ENCODE data around the gene KNCN. TPM values are rescaled to one million over a fixed set of nuclear protein-coding genes. Genes with fewer than 3 reads are reported as not detected.

The KNCN gene
- total RNA-seq, 1 experiment from 2014 or later = not detected

DNA sequence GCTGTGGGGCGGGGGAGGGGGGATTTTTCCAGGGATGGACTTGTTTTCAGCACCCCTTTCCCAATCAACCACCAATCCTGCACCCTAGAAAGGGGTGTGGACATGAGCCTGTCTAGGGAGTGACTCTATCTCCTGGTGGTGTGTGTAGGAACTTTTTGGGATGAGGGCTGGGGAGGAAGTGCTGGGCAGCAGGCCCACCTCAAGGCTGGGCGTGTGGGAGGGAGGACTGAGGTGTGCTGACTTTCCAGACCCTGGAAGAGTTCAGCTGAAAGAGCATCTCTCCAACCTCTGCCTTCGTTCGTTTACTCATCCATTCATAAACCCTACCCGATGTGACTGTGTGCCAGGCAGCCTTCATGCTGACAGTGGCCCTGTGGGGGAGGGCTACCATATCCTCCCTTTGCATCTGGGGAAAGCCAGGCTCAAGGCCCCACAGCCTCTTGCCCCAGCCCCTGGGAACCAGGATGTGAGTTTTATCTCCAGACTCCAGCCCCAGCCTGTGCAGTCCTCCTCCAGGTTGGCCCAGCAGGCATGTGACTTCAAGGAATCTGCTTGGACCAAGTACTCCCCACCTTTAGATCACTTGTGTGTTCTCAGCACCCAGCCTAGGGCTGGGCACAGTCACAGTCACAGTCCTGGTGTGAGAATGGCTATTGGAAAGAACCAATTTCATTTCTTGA, 6.7 kb downstream of the KNCN start:
- H3K27me3 Mint-ChIP-seq (ENCODE audit: low read depth) = peaks cover 77% of the 10 kb centered on the region
- POLR2A ChIA-PET = interaction anchor here (0.6 kb wide), 1 partner anchor 20 kb away, joined by 3 read pairs; no protein-coding TSS in a partner anchor

DNA sequence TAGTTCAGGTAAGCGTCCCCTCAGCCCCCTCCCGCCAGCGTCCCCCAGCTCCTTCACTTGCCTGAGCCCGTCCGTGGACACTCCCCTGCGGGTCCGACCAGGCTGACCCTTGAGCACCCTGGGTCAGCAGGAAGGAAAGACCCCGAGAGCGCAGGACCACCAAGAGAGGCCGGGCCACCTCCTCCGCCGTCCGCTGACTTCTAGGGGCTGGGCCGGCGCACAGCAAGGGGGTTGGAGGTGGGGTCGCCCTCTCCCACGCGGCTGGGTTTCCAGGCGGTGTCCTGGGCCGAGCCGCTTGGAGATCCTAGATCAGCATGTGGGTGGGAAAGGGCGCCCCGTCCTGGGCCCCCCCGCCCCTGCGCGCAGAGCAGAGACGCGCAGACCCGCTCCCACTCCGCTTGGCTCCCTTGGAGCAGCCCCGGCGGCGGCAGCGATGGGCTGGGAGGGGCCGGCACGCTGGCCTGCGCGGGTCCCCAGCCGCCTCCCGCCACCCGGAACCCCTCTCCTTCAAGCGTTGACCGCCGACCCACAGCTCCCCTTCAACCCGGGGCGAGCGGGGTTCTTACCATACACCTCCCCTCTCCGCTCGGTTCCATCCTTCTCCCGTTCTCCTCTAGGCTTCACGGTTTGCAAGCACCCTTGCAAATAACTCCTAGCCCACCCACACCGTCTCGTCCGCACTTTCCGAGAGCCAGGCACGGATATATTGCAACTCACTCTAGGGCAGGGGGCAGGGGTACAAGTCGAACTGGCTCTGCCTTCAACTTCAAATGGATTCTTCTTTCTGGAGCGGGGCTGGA, 7.5 kb downstream of the KNCN start:
- Mint-ChIP-seq H3K9me3 (no peaks in the 10 kb centered on the region), H3K27ac (no peak overlapping the region), H3K4me3 (peak overlapping the region; percentile 91), H3K4me1 (peaks cover 17% of the 10 kb centered on the region), H3K36me3 (no peaks in the 10 kb centered on the region), H3K27me3 (ENCODE audit: low read depth) (peaks cover 80% of the 10 kb centered on the region)
- no peak for DNase-seq (ENCODE audit: low spot score)
- ChIA-PET POLR2A (interaction anchor here (0.6 kb wide), 1 partner anchor 21 kb away, joined by 3 read pairs; no protein-coding TSS in a partner anchor), CTCF (interaction anchor here (0.7 to 13.7 kb wide), 11 partner anchors 13 to 196 kb away, joined by 3 to 190 read pairs (median 6); partner anchors contain the start of gene MKNK1)
- ATAC-seq = peak; percentile 19
- TF ChIP-seq ZNF232 (CRISPR knock-in tag; IDR thresholded peaks at IDR 0.05) = no peak

More for the DNA sequence above, 6.7 kb downstream of the KNCN start:
- peaks cover 22% of the 10 kb centered on the region for H3K4me1 Mint-ChIP-seq
- no peaks in the 10 kb centered on the region for H3K9me3 Mint-ChIP-seq
- H3K27ac Mint-ChIP-seq = no peak overlapping the region
- DNase-seq (ENCODE audit: low spot score) (no peak), ATAC-seq (peak; percentile 41)
- CTCF ChIA-PET = interaction anchor here (0.7 to 13.7 kb wide), 8 partner anchors 14 to 103 kb away, joined by 3 to 190 read pairs (median 6); partner anchors contain the start of gene MKNK1
- no peaks in the 10 kb centered on the region for H3K36me3 Mint-ChIP-seq
- H3K4me3 Mint-ChIP-seq = peak overlapping the region; percentile 91
- TF ChIP-seq, protein P1, sequence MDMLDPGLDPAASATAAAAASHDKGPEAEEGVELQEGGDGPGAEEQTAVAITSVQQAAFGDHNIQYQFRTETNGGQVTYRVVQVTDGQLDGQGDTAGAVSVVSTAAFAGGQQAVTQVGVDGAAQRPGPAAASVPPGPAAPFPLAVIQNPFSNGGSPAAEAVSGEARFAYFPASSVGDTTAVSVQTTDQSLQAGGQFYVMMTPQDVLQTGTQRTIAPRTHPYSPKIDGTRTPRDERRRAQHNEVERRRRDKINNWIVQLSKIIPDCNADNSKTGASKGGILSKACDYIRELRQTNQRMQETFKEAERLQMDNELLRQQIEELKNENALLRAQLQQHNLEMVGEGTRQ (CRISPR knock-in tag; IDR thresholded peaks at IDR 0.05) = no peak
- no peak for TF ChIP-seq JAZF1 (CRISPR knock-in tag; IDR thresholded peaks at IDR 0.05)
- TF ChIP-seq, protein P2, sequence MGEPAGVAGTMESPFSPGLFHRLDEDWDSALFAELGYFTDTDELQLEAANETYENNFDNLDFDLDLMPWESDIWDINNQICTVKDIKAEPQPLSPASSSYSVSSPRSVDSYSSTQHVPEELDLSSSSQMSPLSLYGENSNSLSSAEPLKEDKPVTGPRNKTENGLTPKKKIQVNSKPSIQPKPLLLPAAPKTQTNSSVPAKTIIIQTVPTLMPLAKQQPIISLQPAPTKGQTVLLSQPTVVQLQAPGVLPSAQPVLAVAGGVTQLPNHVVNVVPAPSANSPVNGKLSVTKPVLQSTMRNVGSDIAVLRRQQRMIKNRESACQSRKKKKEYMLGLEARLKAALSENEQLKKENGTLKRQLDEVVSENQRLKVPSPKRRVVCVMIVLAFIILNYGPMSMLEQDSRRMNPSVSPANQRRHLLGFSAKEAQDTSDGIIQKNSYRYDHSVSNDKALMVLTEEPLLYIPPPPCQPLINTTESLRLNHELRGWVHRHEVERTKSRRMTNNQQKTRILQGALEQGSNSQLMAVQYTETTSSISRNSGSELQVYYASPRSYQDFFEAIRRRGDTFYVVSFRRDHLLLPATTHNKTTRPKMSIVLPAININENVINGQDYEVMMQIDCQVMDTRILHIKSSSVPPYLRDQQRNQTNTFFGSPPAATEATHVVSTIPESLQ (CRISPR knock-in tag; IDR thresholded peaks at IDR 0.05) = no peak
- TF ChIP-seq, protein P3, sequence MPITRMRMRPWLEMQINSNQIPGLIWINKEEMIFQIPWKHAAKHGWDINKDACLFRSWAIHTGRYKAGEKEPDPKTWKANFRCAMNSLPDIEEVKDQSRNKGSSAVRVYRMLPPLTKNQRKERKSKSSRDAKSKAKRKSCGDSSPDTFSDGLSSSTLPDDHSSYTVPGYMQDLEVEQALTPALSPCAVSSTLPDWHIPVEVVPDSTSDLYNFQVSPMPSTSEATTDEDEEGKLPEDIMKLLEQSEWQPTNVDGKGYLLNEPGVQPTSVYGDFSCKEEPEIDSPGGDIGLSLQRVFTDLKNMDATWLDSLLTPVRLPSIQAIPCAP (CRISPR knock-in tag; IDR thresholded peaks at IDR 0.05) = no peak
- no peak for TF ChIP-seq ZNF317 (CRISPR knock-in tag; IDR thresholded peaks at IDR 0.05; ENCODE audit: borderline replicate concordance, low read depth)
- TF ChIP-seq, protein P4, sequence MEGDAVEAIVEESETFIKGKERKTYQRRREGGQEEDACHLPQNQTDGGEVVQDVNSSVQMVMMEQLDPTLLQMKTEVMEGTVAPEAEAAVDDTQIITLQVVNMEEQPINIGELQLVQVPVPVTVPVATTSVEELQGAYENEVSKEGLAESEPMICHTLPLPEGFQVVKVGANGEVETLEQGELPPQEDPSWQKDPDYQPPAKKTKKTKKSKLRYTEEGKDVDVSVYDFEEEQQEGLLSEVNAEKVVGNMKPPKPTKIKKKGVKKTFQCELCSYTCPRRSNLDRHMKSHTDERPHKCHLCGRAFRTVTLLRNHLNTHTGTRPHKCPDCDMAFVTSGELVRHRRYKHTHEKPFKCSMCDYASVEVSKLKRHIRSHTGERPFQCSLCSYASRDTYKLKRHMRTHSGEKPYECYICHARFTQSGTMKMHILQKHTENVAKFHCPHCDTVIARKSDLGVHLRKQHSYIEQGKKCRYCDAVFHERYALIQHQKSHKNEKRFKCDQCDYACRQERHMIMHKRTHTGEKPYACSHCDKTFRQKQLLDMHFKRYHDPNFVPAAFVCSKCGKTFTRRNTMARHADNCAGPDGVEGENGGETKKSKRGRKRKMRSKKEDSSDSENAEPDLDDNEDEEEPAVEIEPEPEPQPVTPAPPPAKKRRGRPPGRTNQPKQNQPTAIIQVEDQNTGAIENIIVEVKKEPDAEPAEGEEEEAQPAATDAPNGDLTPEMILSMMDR (IDR thresholded peaks at IDR 0.05) = no peak
- no peak for TF ChIP-seq ETV6 (CRISPR knock-in tag; IDR thresholded peaks at IDR 0.05)
- no peak for TF ChIP-seq SP1 (CRISPR knock-in tag; conservative IDR thresholded peaks at IDR 0.05)
- no peak for TF ChIP-seq NFE2L1 (CRISPR knock-in tag; IDR thresholded peaks at IDR 0.05)
- TF ChIP-seq, protein P5, sequence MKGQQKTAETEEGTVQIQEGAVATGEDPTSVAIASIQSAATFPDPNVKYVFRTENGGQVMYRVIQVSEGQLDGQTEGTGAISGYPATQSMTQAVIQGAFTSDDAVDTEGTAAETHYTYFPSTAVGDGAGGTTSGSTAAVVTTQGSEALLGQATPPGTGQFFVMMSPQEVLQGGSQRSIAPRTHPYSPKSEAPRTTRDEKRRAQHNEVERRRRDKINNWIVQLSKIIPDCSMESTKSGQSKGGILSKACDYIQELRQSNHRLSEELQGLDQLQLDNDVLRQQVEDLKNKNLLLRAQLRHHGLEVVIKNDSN (CRISPR knock-in tag; IDR thresholded peaks at IDR 0.05) = no peak
- no peak for TF ChIP-seq ELF4 (CRISPR knock-in tag; IDR thresholded peaks at IDR 0.05; ENCODE audit: low read depth)
- TF ChIP-seq RELA (CRISPR knock-in tag; IDR thresholded peaks at IDR 0.05; ENCODE audit: borderline replicate concordance) = no peak
- TF ChIP-seq, protein P6, sequence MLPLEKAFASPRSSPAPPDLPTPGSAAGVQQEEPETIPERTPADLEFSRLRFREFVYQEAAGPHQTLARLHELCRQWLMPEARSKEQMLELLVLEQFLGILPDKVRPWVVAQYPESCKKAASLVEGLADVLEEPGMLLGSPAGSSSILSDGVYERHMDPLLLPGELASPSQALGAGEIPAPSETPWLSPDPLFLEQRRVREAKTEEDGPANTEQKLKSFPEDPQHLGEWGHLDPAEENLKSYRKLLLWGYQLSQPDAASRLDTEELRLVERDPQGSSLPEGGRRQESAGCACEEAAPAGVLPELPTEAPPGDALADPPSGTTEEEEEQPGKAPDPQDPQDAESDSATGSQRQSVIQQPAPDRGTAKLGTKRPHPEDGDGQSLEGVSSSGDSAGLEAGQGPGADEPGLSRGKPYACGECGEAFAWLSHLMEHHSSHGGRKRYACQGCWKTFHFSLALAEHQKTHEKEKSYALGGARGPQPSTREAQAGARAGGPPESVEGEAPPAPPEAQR (CRISPR knock-in tag; IDR thresholded peaks at IDR 0.05) = no peak
- TF ChIP-seq KAT7 (CRISPR knock-in tag; IDR thresholded peaks at IDR 0.05; ENCODE audit: borderline replicate concordance) = no peak
- no peak for TF ChIP-seq ESRRA (CRISPR knock-in tag; IDR thresholded peaks at IDR 0.05; ENCODE audit: borderline replicate concordance)

Data from WTC11 (cell line).